SK-N-SH (cell line): ENCODE results near the gene POLR3GL. TPM values are rescaled to one million over a fixed set of nuclear protein-coding genes. Genes with fewer than 3 reads are reported as not detected.

Experiments used
- CTCF ChIA-PET: fragments of 300-600, 350-600 bp; formaldehyde crosslinking; extraction: SDS; loops from one replicate; lab custom pipeline; 2021; lab: Yijun Ruan, JAX
- POLR2A ChIA-PET: fragments of 350-600 bp; sonication (Branson Sonifier 250); formaldehyde crosslinking; extraction: SDS; loops from one replicate; lab custom pipeline; 2020; ENCODE audit warnings: antibody characterized with exemption, inconsistent platforms; lab: Yijun Ruan, JAX
- DNase-seq: peaks from one replicate; pipeline ENCODE4 v3.0.0; 2012
- H2AFZ ChIP-seq: fragments of 200-600 bp; sonication (generic); 2 replicates; pipeline ENCODE4 v1.8.1; 2016; ENCODE audit warnings: antibody characterized with exemption, mild to moderate bottlenecking, low read depth
- H3F3A ChIP-seq: fragments of 200-600 bp; sonication (generic); replicated peaks from 2 replicates; pipeline ENCODE3; 2016; ENCODE audit warnings: antibody characterized with exemption, mild to moderate bottlenecking; ENCODE audit not compliant: insufficient read depth
- H3K27ac ChIP-seq, 2 experiments: fragments of 200-500 bp in 1 of 2; fragments of 200-600 bp in 1 of 2; sonication (Bioruptor generic) in 1 of 2; sonication (generic), shearing (Covaris generic) in 1 of 2; 2 replicates each; pipeline versions ENCODE4 v1.5.1 to v1.6.1; 2014 to 2016; ENCODE audit warnings: low read depth in 2 of 2, inconsistent platforms in 1 of 2, low read length in 1 of 2, mild to moderate bottlenecking in 1 of 2, mixed read lengths in 1 of 2
- H3K27me3 ChIP-seq: fragments of 200-600 bp; sonication (generic), shearing (Covaris generic); 2 replicates; pipeline ENCODE4 v1.6.1; 2016; ENCODE audit warnings: mixed run types; ENCODE audit not compliant: insufficient read depth
- H3K36me3 ChIP-seq, 2 experiments: fragments of 200-500 bp in 1 of 2; fragments of 200-600 bp in 1 of 2; sonication (Bioruptor generic) in 1 of 2; sonication (generic) in 1 of 2; replicated peaks in 1 of 2; 2 replicates each; pipeline versions ENCODE3 to v1.5.1; 2014 to 2016; ENCODE audit warnings: low read length in 1 of 2, mild to moderate bottlenecking in 1 of 2; ENCODE audit not compliant: insufficient read depth in 2 of 2, control insufficient read depth in 1 of 2
- H3K4me1 ChIP-seq, 2 experiments: fragments of 200-500 bp in 1 of 2; fragments of 200-600 bp in 1 of 2; sonication (Bioruptor generic) in 1 of 2; sonication (generic), shearing (Covaris generic) in 1 of 2; 2 replicates each; pipeline versions ENCODE4 v1.5.1 to v1.6.1; 2014 to 2016; ENCODE audit warnings: low read depth in 1 of 2, low read length in 1 of 2, mixed run types in 1 of 2; ENCODE audit not compliant: insufficient read depth in 2 of 2, control insufficient read depth in 1 of 2
- H3K4me2 ChIP-seq: fragments of 200-600 bp; sonication (generic), shearing (Covaris generic); 2 replicates; pipeline ENCODE4 v1.6.1; 2017; ENCODE audit warnings: mixed run types
- H3K4me3 ChIP-seq, 2 experiments: fragments of 200-500 bp in 1 of 2; fragments of 200-600 bp in 1 of 2; sonication (Bioruptor generic) in 1 of 2; sonication (generic), shearing (Covaris generic) in 1 of 2; 2 replicates each; pipeline versions ENCODE4 v1.5.1 to v1.8.1; 2014 to 2016; ENCODE audit warnings: low read depth in 2 of 2, inconsistent platforms in 1 of 2, low read length in 1 of 2, mild to moderate bottlenecking in 1 of 2, mixed read lengths in 1 of 2, moderate library complexity in 1 of 2
- H3K79me2 ChIP-seq: fragments of 200-600 bp; sonication (generic); 2 replicates; pipeline ENCODE4 v1.8.1; 2017; ENCODE audit warnings: mild to moderate bottlenecking; ENCODE audit not compliant: insufficient read depth
- H3K9ac ChIP-seq: fragments of 200-600 bp; sonication (generic); 2 replicates; pipeline ENCODE4 v1.6.1; 2017; ENCODE audit warnings: mixed run types
- H3K9me2 ChIP-seq: fragments of 200-600 bp; sonication (generic); 2 replicates; pipeline ENCODE4 v1.6.1; 2017; ENCODE audit warnings: mixed run types
- H3K9me3 ChIP-seq: fragments of 200-600 bp; sonication (generic); 2 replicates; pipeline ENCODE4 v1.6.1; 2017; ENCODE audit warnings: mixed run types, mild to moderate bottlenecking, moderate library complexity
- H4K20me1 ChIP-seq: fragments of 200-600 bp; sonication (generic); 2 replicates; pipeline ENCODE4 v1.6.1; 2017; ENCODE audit warnings: mild to moderate bottlenecking, mixed run types; ENCODE audit not compliant: insufficient read depth
- EP300 ChIP-seq, 2 experiments: IDR thresholded peaks; 2 replicates each; pipeline versions ENCODE4 v1.4.0 to v1.6.1; 2012; ENCODE audit warnings: borderline replicate concordance in 1 of 2, low read depth in 1 of 2, low read length in 1 of 2
- JUND ChIP-seq: IDR thresholded peaks from 2 replicates; pipeline ENCODE4 v1.4.0; 2012
- NFIC ChIP-seq: IDR thresholded peaks from 2 replicates; pipeline ENCODE4 v1.4.0; 2012; ENCODE audit warnings: borderline replicate concordance
- SIN3A ChIP-seq: IDR thresholded peaks from 2 replicates; pipeline ENCODE4 v1.6.1; 2012; ENCODE audit warnings: low read depth, mild to moderate bottlenecking, low read length, moderate library complexity, borderline replicate concordance
- SMC3 ChIP-seq: IDR thresholded peaks from 2 replicates; pipeline ENCODE4 v1.6.1; 2012; ENCODE audit warnings: low read depth, low read length, improper control_type of control experiment
- TAF1 ChIP-seq: IDR thresholded peaks from 2 replicates; pipeline ENCODE4 v1.6.1; 2012; ENCODE audit warnings: low read depth, mild to moderate bottlenecking, low read length, moderate library complexity, borderline replicate concordance
- TEAD4 ChIP-seq: IDR thresholded peaks from 2 replicates; pipeline ENCODE4 v1.4.0; 2012; ENCODE audit warnings: mild to moderate bottlenecking, borderline replicate concordance; ENCODE audit not compliant: insufficient read depth
- WGBS: methylation state at CpG from one replicate; pipeline ENCODE4 v1.1.6; 2017; ENCODE audit warnings: low lambda C conversion rate; 5-methylcytosine and 5-hydroxymethylcytosine counted together
- polyA plus RNA-seq, 3 experiments: library from polyadenylated mRNA; depleted of rRNA; stranded (reverse); fragments of >200 nt; gene quantifications; 2 replicates each; pipeline ENCODE4 v1.2.3, GENCODE V29; 2012
- TF ChIP-seq, protein P1 (sequence below): IDR thresholded peaks from 2 replicates; pipeline ENCODE4 v1.6.1; 2012; ENCODE audit warnings: mild to moderate bottlenecking, low read depth, low read length, moderate library complexity
- TF ChIP-seq, protein P2 (sequence below): fragments of 150-350 bp; IDR thresholded peaks from 2 replicates; pipeline ENCODE4 v1.6.1; 2017; ENCODE audit warnings: antibody characterized with exemption, low read length, low read depth, borderline replicate concordance
- TF ChIP-seq, protein P3 (sequence below): IDR thresholded peaks from 2 replicates; pipeline ENCODE4 v1.4.0; 2012; ENCODE audit warnings: low read depth, borderline replicate concordance

Gene POLR3GL
- polyA plus RNA-seq, 1 of the 3 experiments (the other 2 are of a cell fraction), result 15.8 TPM

DNA sequence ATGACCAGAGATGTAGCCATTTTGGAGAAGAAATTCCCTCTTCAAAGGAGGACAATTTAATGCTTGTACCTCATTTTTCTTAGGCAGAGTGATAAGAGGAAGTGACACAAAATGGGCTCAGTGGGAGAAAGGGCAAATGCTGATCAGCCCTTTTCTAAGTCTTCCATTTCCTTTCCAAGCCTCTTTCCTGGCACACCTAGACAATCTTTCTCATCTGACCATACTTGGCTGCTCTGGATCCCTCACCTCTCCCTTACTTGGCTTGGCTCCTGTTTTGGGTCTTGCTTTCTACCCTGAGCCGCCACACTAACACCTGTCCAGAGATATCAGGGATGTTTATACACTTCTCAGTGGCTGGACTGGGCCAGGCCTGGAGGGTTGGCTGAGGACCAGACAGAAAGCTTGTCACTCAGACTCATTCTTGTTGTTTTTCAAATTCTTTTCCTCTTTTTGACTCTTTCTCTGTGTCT is 18.8 kb downstream of the POLR3GL start (continued):
- TF ChIP-seq, protein P1, sequence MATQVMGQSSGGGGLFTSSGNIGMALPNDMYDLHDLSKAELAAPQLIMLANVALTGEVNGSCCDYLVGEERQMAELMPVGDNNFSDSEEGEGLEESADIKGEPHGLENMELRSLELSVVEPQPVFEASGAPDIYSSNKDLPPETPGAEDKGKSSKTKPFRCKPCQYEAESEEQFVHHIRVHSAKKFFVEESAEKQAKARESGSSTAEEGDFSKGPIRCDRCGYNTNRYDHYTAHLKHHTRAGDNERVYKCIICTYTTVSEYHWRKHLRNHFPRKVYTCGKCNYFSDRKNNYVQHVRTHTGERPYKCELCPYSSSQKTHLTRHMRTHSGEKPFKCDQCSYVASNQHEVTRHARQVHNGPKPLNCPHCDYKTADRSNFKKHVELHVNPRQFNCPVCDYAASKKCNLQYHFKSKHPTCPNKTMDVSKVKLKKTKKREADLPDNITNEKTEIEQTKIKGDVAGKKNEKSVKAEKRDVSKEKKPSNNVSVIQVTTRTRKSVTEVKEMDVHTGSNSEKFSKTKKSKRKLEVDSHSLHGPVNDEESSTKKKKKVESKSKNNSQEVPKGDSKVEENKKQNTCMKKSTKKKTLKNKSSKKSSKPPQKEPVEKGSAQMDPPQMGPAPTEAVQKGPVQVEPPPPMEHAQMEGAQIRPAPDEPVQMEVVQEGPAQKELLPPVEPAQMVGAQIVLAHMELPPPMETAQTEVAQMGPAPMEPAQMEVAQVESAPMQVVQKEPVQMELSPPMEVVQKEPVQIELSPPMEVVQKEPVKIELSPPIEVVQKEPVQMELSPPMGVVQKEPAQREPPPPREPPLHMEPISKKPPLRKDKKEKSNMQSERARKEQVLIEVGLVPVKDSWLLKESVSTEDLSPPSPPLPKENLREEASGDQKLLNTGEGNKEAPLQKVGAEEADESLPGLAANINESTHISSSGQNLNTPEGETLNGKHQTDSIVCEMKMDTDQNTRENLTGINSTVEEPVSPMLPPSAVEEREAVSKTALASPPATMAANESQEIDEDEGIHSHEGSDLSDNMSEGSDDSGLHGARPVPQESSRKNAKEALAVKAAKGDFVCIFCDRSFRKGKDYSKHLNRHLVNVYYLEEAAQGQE, result no peak
- TF ChIP-seq TAF1, result no peak
- TF ChIP-seq NFIC, result no peak
- no peak for TF ChIP-seq JUND
- no peak for TF ChIP-seq SMC3
- no peak for TF ChIP-seq TEAD4
- TF ChIP-seq, protein P2, sequence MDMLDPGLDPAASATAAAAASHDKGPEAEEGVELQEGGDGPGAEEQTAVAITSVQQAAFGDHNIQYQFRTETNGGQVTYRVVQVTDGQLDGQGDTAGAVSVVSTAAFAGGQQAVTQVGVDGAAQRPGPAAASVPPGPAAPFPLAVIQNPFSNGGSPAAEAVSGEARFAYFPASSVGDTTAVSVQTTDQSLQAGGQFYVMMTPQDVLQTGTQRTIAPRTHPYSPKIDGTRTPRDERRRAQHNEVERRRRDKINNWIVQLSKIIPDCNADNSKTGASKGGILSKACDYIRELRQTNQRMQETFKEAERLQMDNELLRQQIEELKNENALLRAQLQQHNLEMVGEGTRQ, result no peak
- no peak for TF ChIP-seq SIN3A
- TF ChIP-seq, protein P3, sequence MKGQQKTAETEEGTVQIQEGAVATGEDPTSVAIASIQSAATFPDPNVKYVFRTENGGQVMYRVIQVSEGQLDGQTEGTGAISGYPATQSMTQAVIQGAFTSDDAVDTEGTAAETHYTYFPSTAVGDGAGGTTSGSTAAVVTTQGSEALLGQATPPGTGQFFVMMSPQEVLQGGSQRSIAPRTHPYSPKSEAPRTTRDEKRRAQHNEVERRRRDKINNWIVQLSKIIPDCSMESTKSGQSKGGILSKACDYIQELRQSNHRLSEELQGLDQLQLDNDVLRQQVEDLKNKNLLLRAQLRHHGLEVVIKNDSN, result no peak
- TF ChIP-seq, all 33 proteins: peak for 0

DNA sequence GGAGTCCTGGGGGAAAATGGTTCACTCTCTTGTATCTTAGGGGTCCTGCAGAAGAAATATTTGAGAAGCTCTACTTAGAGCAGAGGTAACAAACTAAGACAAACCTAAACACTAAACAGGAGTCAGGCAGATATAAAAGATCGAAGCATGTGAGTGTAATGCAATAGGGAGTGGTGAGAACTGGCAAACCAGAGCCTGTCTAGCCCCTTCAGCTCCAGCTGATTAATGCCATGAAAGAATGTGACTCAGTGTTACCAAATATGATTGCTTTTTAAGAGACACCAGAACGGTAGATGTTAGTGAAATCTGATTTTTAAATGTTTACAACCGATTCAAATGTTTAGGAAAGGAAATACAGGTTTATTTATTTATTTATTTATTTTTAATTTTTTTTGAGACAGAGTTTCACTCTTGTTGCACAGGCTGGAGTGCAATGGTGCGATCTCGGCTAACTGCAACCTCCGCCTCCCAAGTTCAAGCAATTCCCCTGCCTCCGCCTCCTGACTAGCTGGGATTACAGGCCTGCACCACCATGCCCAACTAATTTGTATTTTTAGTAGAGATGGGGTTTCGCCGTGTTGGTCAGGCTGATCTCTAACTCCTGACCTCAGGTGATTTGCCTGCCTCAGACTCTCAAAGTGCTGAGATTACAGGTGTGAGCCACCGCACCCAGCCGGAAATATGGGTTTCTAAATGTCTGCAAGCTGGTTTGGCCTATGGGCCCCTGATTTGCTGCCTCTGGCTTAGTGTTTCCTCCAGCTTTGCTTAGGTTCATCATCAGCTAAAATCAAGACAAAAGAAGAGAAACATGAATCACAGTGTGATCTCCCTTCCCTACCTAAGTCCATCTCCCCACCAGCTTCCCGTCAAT is 19.7 kb downstream of the POLR3GL start:
- CTCF ChIA-PET, result interaction anchor here (1.1 to 10.6 kb wide), 3 partner anchors 6 to 23 kb away, joined by 3 to 99 read pairs (median 14); partner anchors contain the start of gene TXNIP
- peaks cover 20 to 22% of the 10 kb centered on the region in 2 experiments for H3K4me1 ChIP-seq
- H3K36me3 ChIP-seq, result no peaks in the 10 kb centered on the region
- no peaks in the 10 kb centered on the region for H3K9me3 ChIP-seq
- no peak overlapping the region for H3K9ac ChIP-seq
- no peak for DNase-seq
- peaks cover 10% of the 10 kb centered on the region for H3F3A ChIP-seq
- no peaks in the 10 kb centered on the region for H3K79me2 ChIP-seq
- no peak overlapping the region for H3K4me2 ChIP-seq
- POLR2A ChIA-PET, result no interaction called here
- H3K27me3 ChIP-seq, result no peaks in the 10 kb centered on the region
- H3K27ac ChIP-seq, result no peak overlapping the region
- no peaks in the 10 kb centered on the region for H4K20me1 ChIP-seq
- WGBS, result 93% methylated on average over 12 of the region's 12 CpGs
- H2AFZ ChIP-seq, result no peak overlapping the region
- H3K4me3 ChIP-seq, result no peak overlapping the region
- no peak for TF ChIP-seq EP300 (IDR thresholded peaks at IDR 0.05; ENCODE audit: borderline replicate concordance in 1 of 2, low read depth in 1 of 2, low read length in 1 of 2)
- TF ChIP-seq TAF1, result no peak
- no peaks in the 10 kb centered on the region for H3K9me2 ChIP-seq
